Mesenchymal stem cell (in vitro differentiated cells and primary cell): ENCODE results near the gene SRRM4.

ENCODE experiments used
- DNase-seq: peaks from one replicate; pipeline ENCODE4 v3.0.0-alpha.2; 2013
- H2AFZ ChIP-seq: one replicate; pipeline ENCODE4 v1.6.1; 2013; ENCODE audit warnings: low read depth, mild to moderate bottlenecking, control low read depth, inconsistent platforms, low read length, moderate library complexity
- H2AK5ac ChIP-seq: 2 replicates; pipeline ENCODE4 v1.6.1; 2013; ENCODE audit warnings: low read length, moderate library complexity, mild to moderate bottlenecking, inconsistent platforms; ENCODE audit not compliant: severe bottlenecking
- H2BK120ac ChIP-seq: one replicate; pipeline ENCODE4 v1.6.1; 2013; ENCODE audit warnings: low read depth, mild to moderate bottlenecking, inconsistent platforms, low read length, moderate library complexity
- H2BK12ac ChIP-seq, 2 experiments: one replicate each; pipeline ENCODE4 v1.6.1; 2013; ENCODE audit warnings: inconsistent platforms in 2 of 2, low read length in 2 of 2, mild to moderate bottlenecking in 2 of 2, moderate library complexity in 2 of 2, control low read depth in 1 of 2
- H2BK15ac ChIP-seq: one replicate; pipeline ENCODE4 v1.6.1; 2013; ENCODE audit warnings: mild to moderate bottlenecking, low read depth, inconsistent platforms; ENCODE audit not compliant: poor library complexity, severe bottlenecking
- H2BK5ac ChIP-seq: 2 replicates; pipeline ENCODE4 v1.6.1; 2013; ENCODE audit warnings: low read depth, mild to moderate bottlenecking, low read length, control low read depth, inconsistent platforms; ENCODE audit not compliant: poor library complexity, severe bottlenecking
- H3K14ac ChIP-seq, 2 experiments: one replicate each; pipeline ENCODE4 v1.6.1; 2013; ENCODE audit warnings: inconsistent platforms in 2 of 2, low read length in 2 of 2, control low read depth in 1 of 2, mild to moderate bottlenecking in 1 of 2, moderate library complexity in 1 of 2
- H3K18ac ChIP-seq, 2 experiments: one replicate each; pipeline ENCODE4 v1.6.1; 2013; ENCODE audit warnings: inconsistent platforms in 2 of 2, low read length in 2 of 2, control low read depth in 1 of 2, low read depth in 1 of 2, mild to moderate bottlenecking in 1 of 2
- H3K23ac ChIP-seq, 2 experiments: one replicate each; pipeline ENCODE4 v1.6.1; 2013; ENCODE audit warnings: inconsistent platforms in 2 of 2, low read length in 2 of 2, mild to moderate bottlenecking in 2 of 2, moderate library complexity in 2 of 2, control low read depth in 1 of 2
- H3K27ac ChIP-seq: 2 replicates; pipeline ENCODE4 v1.5.1; 2013; ENCODE audit warnings: mild to moderate bottlenecking, moderate library complexity, low read length, control low read depth, inconsistent platforms; ENCODE audit not compliant: poor library complexity, severe bottlenecking
- H3K27me3 ChIP-seq, 2 experiments: 2 replicates each; pipeline versions ENCODE4 v1.6.1 to v1.7.0; 2013; ENCODE audit warnings: low read length in 2 of 2, mild to moderate bottlenecking in 2 of 2, moderate library complexity in 2 of 2, control low read depth in 1 of 2, inconsistent platforms in 1 of 2; ENCODE audit not compliant: control insufficient read depth in 1 of 2, insufficient read depth in 1 of 2
- H3K36me3 ChIP-seq, 2 experiments: 2 replicates each; pipeline versions ENCODE4 v1.6.1 to v1.7.0; 2013; ENCODE audit warnings: low read length in 2 of 2, control low read depth in 1 of 2, inconsistent platforms in 1 of 2, low read depth in 1 of 2, mild to moderate bottlenecking in 1 of 2; ENCODE audit not compliant: insufficient read depth in 2 of 2, control insufficient read depth in 1 of 2
- H3K4ac ChIP-seq, 2 experiments: one replicate each; pipeline ENCODE4 v1.6.1; 2013; ENCODE audit warnings: inconsistent platforms in 2 of 2, low read length in 2 of 2, mild to moderate bottlenecking in 2 of 2, moderate library complexity in 2 of 2, control low read depth in 1 of 2, low read depth in 1 of 2
- H3K4me1 ChIP-seq: 2 replicates; pipeline ENCODE4 v1.6.1; 2013; ENCODE audit warnings: low read depth, low read length, control low read depth; ENCODE audit not compliant: control insufficient read depth, insufficient read depth
- H3K4me2 ChIP-seq: 2 replicates; pipeline ENCODE4 v1.6.1; 2013; ENCODE audit warnings: low read length, mild to moderate bottlenecking, inconsistent platforms; ENCODE audit not compliant: poor library complexity, severe bottlenecking
- H3K4me3 ChIP-seq, 2 experiments: 2 replicates each; pipeline versions ENCODE4 v1.5.1 to v1.7.0; 2013; ENCODE audit warnings: low read length in 2 of 2, mild to moderate bottlenecking in 2 of 2, control low read depth in 1 of 2, low read depth in 1 of 2; ENCODE audit not compliant: insufficient read depth in 1 of 2
- H3K79me1 ChIP-seq: replicated peaks from 2 replicates; pipeline ENCODE4 v1.6.1; 2013; ENCODE audit warnings: mild to moderate bottlenecking, control low read depth, low read length, inconsistent platforms; ENCODE audit not compliant: poor library complexity, severe bottlenecking
- H3K9ac ChIP-seq: 2 replicates; pipeline ENCODE4 v1.7.0; 2013; ENCODE audit warnings: mild to moderate bottlenecking, low read length, moderate library complexity
- H3K9me3 ChIP-seq: 2 replicates; pipeline ENCODE4 v1.7.0; 2013; ENCODE audit warnings: mild to moderate bottlenecking, low read length; ENCODE audit not compliant: control insufficient read depth
- H4K8ac ChIP-seq: one replicate; pipeline ENCODE4 v1.6.1; 2013; ENCODE audit warnings: inconsistent platforms, mild to moderate bottlenecking, low read length, moderate library complexity
- H4K91ac ChIP-seq: one replicate; pipeline ENCODE4 v1.6.1; 2013; ENCODE audit warnings: mild to moderate bottlenecking, low read length, inconsistent platforms
- WGBS: methylation state at CpG from one replicate; pipeline ENCODE4 v1.1.7; 2013; ENCODE audit warnings: mixed read lengths; 5-methylcytosine and 5-hydroxymethylcytosine counted together

The SRRM4 gene

GRCh38 chr12:119178544-119179334, 197.4 kb downstream of the SRRM4 start, which contains the start of gene HSPB8:
Gene HSPB8, plus strand, starts transcription at chr12:119178931. Its CDS starts 382 bp downstream, at chr12:119179313.
- Histone ChIP-seq H3K4me2 (peak within 1 kb of the TSS; percentile 93), H3K18ac (peak within 1 kb of the TSS; percentile 76 to 94), H3K4me3 (peak within 1 kb of the TSS; percentile 50 to 88), H3K23ac (peak within 1 kb of the TSS; percentile 20 to 76), H3K4ac (peak within 1 kb of the TSS; percentile 69 to 86), H3K27ac (peak within 1 kb of the TSS; percentile 90), H2BK5ac (peak within 1 kb of the TSS; percentile 82), H4K91ac (peak within 1 kb of the TSS; percentile 86), H2AFZ (no peak within 1 kb of the TSS), H3K14ac (peak within 1 kb of the TSS in 1 of 2 experiments; percentile 88), H3K9me3 (no peaks in the 10 kb centered on the region), H2BK15ac (peak within 1 kb of the TSS; percentile 60), H3K36me3 (peaks cover 3 to 4% of the 10 kb centered on the region in 2 experiments), H3K27me3 (no peaks in the 10 kb centered on the region), H3K9ac (peak within 1 kb of the TSS; percentile 95), H2AK5ac (peak within 1 kb of the TSS; percentile 92), H2BK120ac (peak within 1 kb of the TSS; percentile 94), H3K79me1 (peaks cover 8% of the 10 kb centered on the region), H4K8ac (peak within 1 kb of the TSS; percentile 69), H2BK12ac (peak within 1 kb of the TSS; percentile 85 to 97), H3K4me1 (peaks cover 30% of the 10 kb centered on the region)
- DNase-seq, result peak; percentile 98
- WGBS, result 9% methylated on average over 33 of the region's 33 CpGs

- Histone ChIP-seq H3K4me3 (peak overlapping the region; percentile 50 to 88), H2BK15ac (peak overlapping the region; percentile 60), H3K4me2 (peak overlapping the region; percentile 93), H3K79me1 (peaks cover 9% of the 10 kb centered on the region), H3K18ac (peak overlapping the region; percentile 94 to 97), H3K4me1 (peaks cover 32% of the 10 kb centered on the region), H2AFZ (no peak overlapping the region), H2BK5ac (peak overlapping the region; percentile 82), H3K27ac (peak overlapping the region; percentile 90), H3K4ac (peak overlapping the region; percentile 69 to 86), H4K8ac (peak overlapping the region; percentile 69), H3K9me3 (no peaks in the 10 kb centered on the region), H3K23ac (peak overlapping the region; percentile 20 to 76), H3K27me3 (no peaks in the 10 kb centered on the region), H4K91ac (peak overlapping the region; percentile 86), H3K14ac (peak overlapping the region in 1 of 2 experiments; percentile 88), H2BK120ac (peak overlapping the region; percentile 94), H2BK12ac (peak overlapping the region; percentile 85 to 97), H2AK5ac (peak overlapping the region; percentile 92), H3K9ac (peak overlapping the region; percentile 95), H3K36me3 (peaks cover 3 to 4% of the 10 kb centered on the region in 2 experiments)
- WGBS, result 54% methylated on average over 16 of the region's 18 CpGs
- DNase-seq, result peak; percentile 86
Measured at GRCh38 chr12:119179335-119180021, 198.1 kb downstream of the SRRM4 start.

- peaks cover 28% of the 10 kb centered on the region for H3K4me1 ChIP-seq
- H3K27me3 ChIP-seq, result no peaks in the 10 kb centered on the region
- H2AK5ac ChIP-seq, result peak overlapping the region; percentile 98
- peak overlapping the region in 1 of 2 experiments; percentile 46 for H3K23ac ChIP-seq
- peak overlapping the region; percentile 76 to 96 for H3K4ac ChIP-seq
- no peak overlapping the region for H2BK15ac ChIP-seq
- peak overlapping the region; percentile 90 for H3K27ac ChIP-seq
- peak overlapping the region; percentile 93 for H3K4me2 ChIP-seq
- H2BK12ac ChIP-seq, result peak overlapping the region; percentile 80 to 90
- peak overlapping the region; percentile 95 for H3K9ac ChIP-seq
- H4K8ac ChIP-seq, result peak overlapping the region; percentile 90
- no peak overlapping the region for H2BK120ac ChIP-seq
- no peaks in the 10 kb centered on the region for H3K9me3 ChIP-seq
- peak overlapping the region; percentile 87 for H2BK5ac ChIP-seq
- peak overlapping the region in 1 of 2 experiments; percentile 73 for H3K14ac ChIP-seq
- peak overlapping the region; percentile 71 to 97 for H3K18ac ChIP-seq
- WGBS, result 2% methylated on average over 7 of the region's 7 CpGs
- H3K36me3 ChIP-seq, result peaks cover 3 to 4% of the 10 kb centered on the region in 2 experiments
- peak; percentile 82 for DNase-seq
- peak overlapping the region; percentile 48 to 88 for H3K4me3 ChIP-seq
- peaks cover 10% of the 10 kb centered on the region for H3K79me1 ChIP-seq
- no peak overlapping the region for H2AFZ ChIP-seq
- H4K91ac ChIP-seq, result peak overlapping the region; percentile 70
Measured at GRCh38 chr12:119180380-119181040, 199.2 kb downstream of the SRRM4 start.
